Right lung (tissue), 5 donors: ENCODE data around the gene PIBF1. TPM values are rescaled to one million over a fixed set of nuclear protein-coding genes. Genes with fewer than 3 reads are reported as not detected.
"Not testable (repeated sequence)": the region's sequence is repeated elsewhere in the genome, so short reads cannot be mapped to it uniquely, and the experiment has no call there.

ENCODE experiments used
- DNase-seq, 2 donors: peaks; one replicate each; pipeline ENCODE4 v3.0.0-alpha.2; 2013
- polyA plus RNA-seq, 5 donors: library from polyadenylated mRNA; unstranded; fragments of 120-200 nt; gene quantifications; one replicate each; pipeline versions ENCODE4 v1.2.1 to v1.2.3, GENCODE V29; 2013; ENCODE audit warnings: inconsistent platforms in 1 of 5, low replicate concordance in 1 of 5; ENCODE audit not compliant: insufficient read length in 5 of 5, insufficient read depth in 1 of 5

Gene PIBF1
- polyA plus RNA-seq, 5 donors: 32.7 to 56.1 (median 48.6) TPM

DNA sequence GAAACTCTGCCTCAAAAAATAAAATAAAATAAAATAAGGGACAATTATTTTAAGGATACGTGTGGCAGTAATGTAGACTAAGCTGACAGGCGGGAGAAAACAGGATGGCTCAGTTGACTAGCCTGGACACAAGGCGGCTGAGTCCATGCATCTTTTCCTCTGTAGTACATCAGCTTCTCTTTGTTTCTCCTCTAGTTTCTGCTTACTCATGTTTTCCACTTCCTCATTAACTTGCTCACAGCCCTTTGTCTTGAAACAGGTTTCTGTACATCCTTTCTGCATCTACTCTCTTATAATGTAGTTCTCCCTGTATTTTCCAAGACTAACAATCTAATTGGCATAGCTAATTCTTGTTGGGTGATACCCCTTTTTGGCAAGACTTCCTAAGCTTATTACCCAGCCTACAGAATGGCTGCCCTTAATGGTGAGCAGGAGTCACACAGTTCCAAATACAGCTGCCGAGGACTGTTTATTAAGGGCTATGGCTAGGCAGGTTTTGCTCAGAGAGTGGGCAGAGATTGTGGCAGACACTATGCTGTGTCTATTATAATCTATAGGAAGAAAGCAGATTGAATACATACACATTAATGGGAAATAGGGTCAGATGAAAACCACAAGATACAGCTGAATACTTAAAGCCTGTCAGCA is 218.2 kb downstream of the PIBF1 start:
- no peak for DNase-seq

DNA sequence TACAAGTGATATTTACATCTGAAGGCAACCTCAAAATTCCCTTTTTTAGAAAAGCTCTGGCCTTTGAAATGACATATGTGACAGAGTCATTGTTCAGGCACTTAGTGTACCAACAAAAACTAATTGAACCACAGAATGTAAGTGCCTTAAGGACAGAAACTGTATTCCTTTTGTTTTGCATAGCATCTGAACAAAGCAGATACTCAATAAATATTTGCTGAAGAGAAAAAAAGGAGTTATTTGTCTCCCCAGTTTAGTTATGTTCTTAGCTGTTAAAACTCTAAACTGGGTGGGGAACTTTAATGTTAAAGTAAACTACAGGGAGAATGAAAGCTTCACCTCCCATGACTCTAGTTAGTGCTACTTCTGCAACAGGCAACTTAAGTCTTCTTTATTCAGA is 220.0 kb downstream of the PIBF1 start:
- no peak for DNase-seq

GRCh38 chr13:73011751-73012150 is 229.8 kb downstream of the PIBF1 start:
- no peak for DNase-seq

DNA sequence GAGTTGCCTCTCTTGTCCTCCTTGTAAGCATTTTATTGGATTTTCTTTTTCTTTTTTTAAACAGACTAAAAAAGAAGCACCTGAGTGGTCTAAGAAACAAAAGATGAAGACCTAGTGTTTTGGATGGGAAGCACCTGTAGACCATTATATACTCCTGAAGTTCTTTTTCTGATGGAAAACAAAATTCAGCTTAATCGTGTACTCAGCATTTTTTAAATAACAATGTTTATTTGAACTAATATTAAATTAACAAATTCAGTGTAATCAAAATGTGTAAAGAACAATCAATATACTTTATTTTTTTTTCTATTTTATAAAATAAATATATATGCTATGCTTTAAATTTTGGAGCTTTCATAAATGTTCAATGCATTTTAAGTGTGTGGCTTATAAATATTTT is 233.9 kb downstream of the PIBF1 start:
- DNase-seq: no peak

GRCh38 chr13:73018336-73018735 is 236.4 kb downstream of the PIBF1 start:
- DNase-seq: no peak

- DNase-seq: no peak
Observed at GRCh38 chr13:73025217-73026012, 243.5 kb downstream of the PIBF1 start.

DNA sequence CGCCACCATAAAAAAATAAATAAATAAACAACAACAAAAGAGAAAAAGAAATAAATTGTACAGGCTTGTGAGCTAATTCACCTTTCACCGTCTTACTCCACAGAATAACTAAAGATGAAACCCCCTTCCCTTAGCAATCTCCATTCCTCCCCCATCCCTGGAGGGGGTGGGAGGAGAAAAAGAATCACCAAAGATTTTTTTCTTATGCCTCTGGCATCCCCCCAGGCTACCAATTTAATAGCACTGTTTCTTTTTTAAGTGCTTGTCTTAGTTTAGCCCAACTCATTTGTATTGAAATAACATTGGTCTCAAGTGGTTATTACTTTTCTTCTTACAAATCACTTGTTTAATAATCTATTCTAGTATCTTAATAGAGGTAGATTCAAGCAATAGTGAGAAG is 253.0 kb downstream of the PIBF1 start:
- no peak for DNase-seq

GRCh38 chr13:73035660-73036059 is 253.7 kb downstream of the PIBF1 start:
- DNase-seq: no peak

GRCh38 chr13:73036566-73036965 is 254.6 kb downstream of the PIBF1 start:
- DNase-seq: no peak

- DNase-seq: no peak
Observed at GRCh38 chr13:73038064-73038463, 256.1 kb downstream of the PIBF1 start.

DNA sequence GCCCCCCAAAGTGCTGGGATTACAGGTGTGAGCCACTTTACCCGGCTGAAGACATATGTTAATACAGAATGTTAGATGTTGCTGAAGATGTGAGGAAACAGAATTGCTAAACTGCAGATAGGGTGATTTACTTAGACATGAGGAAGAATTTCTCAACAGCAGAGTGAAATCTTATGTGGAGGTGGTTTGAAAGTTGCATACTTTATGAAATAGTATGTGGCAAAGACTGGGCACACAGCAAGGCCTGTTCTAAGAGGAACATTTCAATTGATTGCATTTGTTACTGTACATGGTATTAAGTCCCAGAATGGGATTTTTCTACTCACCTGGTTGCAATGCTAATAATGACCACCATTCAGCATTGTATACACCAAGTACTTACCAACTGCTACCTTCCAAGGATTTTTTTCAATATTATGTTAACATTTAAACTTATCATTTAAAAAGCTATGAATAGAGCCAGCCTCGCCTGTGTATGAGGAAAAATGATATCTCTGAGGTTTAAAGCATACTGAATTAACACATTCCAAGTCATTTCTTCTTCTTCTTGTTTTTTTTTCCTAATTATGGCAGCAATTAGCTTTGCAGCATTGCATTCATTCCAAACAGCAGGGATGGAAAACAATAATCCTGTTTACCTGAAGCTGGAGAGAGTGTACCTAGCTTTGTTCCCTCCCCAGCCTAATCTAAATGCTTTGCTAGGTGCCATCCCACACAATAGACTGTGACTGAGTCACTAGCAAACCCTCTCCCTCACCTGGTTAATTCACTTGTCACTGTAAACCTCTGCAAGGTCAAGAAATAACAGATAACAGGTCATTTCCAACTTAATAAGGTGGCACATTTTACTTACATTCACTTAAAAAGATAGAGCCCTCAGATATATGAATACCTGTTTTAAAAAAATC is 257.5 kb downstream of the PIBF1 start:
- DNase-seq: no peak

DNA sequence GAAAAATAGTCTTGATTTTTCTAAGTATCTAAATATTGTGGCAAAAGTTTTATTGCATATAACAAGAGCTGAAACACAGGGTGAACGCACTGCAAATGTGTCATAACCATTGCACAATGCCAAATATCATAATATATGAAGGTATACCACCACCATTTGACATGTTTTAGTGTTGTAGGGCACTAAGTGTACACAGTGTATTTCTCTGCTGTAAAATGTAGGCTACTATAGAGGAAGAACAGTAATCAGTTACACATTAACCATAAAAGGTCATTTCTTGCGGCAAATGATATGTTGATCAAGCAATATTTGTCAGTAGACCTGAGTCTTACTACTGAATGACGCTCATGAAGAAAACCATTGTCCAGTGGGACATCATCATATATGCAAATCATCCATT is 258.6 kb downstream of the PIBF1 start:
- no peak for DNase-seq

- DNase-seq: no peak
Observed at GRCh38 chr13:73040968-73041596, 259.1 kb downstream of the PIBF1 start.

- DNase-seq: no peak
Observed at GRCh38 chr13:73045031-73045430, 263.1 kb downstream of the PIBF1 start.

GRCh38 chr13:73048615-73049014 is 266.7 kb downstream of the PIBF1 start:
- DNase-seq: not testable (repeated sequence)

DNA sequence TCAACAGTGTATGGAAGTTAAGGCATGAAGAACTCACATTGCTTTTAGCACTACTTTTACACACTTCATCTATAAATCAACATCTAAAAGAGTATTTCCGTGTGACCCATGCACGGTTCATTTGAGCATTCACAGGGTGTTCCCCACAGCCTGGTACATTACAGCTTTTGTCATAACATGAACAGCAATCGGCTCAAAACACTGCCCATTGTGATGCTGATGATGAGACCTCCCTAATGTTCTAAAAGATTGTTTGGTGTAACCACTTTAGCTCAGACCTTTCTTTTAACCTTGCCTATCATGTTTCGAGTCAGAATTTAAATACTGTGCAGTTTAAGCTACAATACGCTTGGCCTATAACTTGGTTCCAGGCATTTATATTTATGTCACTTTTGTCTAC is 272.8 kb downstream of the PIBF1 start:
- no peak for DNase-seq

- no peak for DNase-seq
Observed at GRCh38 chr13:73055813-73056564, 274.1 kb downstream of the PIBF1 start.

GRCh38 chr13:73056565-73056962 is 274.6 kb downstream of the PIBF1 start:
- DNase-seq: no peak

DNA sequence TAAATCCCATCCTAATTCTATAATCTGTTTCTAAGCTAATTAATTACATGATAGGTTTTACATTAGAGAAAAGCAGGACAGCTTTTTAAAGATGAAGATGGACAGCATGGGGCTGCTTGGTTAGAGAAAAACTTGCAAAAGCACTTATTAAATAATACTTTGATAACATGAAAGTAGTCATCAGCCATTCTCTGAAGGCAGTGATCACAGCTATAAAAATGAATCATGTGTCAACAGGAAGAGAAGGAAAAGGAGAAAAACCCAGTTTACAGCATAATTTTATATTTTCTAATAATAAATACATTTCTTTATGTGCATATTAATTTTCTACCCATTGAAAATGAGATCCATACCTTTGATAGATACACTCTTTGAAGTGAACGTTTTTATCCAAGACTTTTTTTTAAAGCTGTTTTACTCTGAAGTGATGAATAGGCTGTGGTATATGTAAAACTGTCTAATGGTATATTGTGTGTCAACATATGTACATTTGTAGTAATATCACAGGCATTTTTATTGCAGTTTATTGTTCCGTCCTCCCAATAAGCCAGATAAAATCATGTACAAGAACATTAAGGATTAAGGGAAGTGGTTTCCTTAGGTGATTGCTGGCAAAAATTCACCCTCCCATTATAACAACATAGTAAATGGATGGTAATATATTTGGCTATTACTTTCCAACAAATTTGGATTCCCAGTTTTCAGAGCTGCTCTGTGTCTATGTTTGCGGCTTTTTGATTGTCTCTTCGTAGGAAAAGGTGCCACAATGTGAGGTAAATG is 275.5 kb downstream of the PIBF1 start:
- DNase-seq: no peak

GRCh38 chr13:73058064-73058313 is 276.1 kb downstream of the PIBF1 start:
- DNase-seq: no peak

GRCh38 chr13:73058432-73058735 is 276.5 kb downstream of the PIBF1 start:
- no peak for DNase-seq
